Measurements from ENCODE around the gene GSPT2. TPM values are rescaled to one million over a fixed set of nuclear protein-coding genes. Genes with fewer than 3 reads are reported as not detected.
A peak's percentile ranks its signal among the peaks of the same experiment; 100 is the strongest.
"Not testable (repeated sequence)": the region's sequence is repeated elsewhere in the genome, so short reads cannot be mapped to it uniquely, and the experiment has no call there.

Gene GSPT2
- 1 to 10 TPM; 3.7 to 7.5 (median 5.5) TPM for total RNA-seq
- 1 to 10 TPM; 1.8 to 8.0 (median 2.3) TPM for polyA plus RNA-seq

GRCh38 chrX:51743179-51743957 lies at the start of gene GSPT2:
TSS of gene GSPT2 (plus strand) at chrX:51743442. CDS start at chrX:51743627, 185 bp downstream.
- Histone ChIP-seq H3K36me3 (no peaks in the 10 kb centered on the region), H3K4me1 (peaks cover 0 to 4% (median 0%) of the 10 kb centered on the region in 4 donors), H3K4me3 (peak within 1 kb of the TSS; percentile 52 to 61 (median 57)), H3K27me3 (no peaks in the 10 kb centered on the region), H3K9me3 (no peaks in the 10 kb centered on the region), H3K27ac (peak within 1 kb of the TSS; percentile 69 to 77 (median 73))
- 0 to 1% methylated on average over 63 of the region's 63 CpGs for WGBS, 2 donors
- TF ChIP-seq POLR2A (IDR thresholded peaks at IDR 0.05) (no peak), POLR2AphosphoS5 (IDR thresholded peaks at IDR 0.05) (peak; percentile 47 to 72 (median 62))
- peak; percentile 86 for DNase-seq
- intact Hi-C loops (cut with DNase I), result loop anchor here (10.0 kb wide), 1 partner anchor 151 kb away; the partner anchor contains the start of gene MAGED1

- WGBS, 2 donors, result 78 to 83% methylated on average over 6 of the region's 6 CpGs
- no peaks in the 10 kb centered on the region for H3K4me1 ChIP-seq
- H3K36me3 ChIP-seq, result no peaks in the 10 kb centered on the region
- H3K27ac ChIP-seq, result no peak overlapping the region
- H3K4me3 ChIP-seq, result no peak overlapping the region
- intact Hi-C loops (cut with DNase I), result no loop called here
- no peaks in the 10 kb centered on the region for H3K27me3 ChIP-seq
- no peaks in the 10 kb centered on the region for H3K9me3 ChIP-seq
- no peak for DNase-seq
- no peak for TF ChIP-seq POLR2A (IDR thresholded peaks at IDR 0.05)
- TF ChIP-seq POLR2AphosphoS5 (IDR thresholded peaks at IDR 0.05), result no peak
- TF ChIP-seq EP300 (IDR thresholded peaks at IDR 0.05), result no peak
- no peak for TF ChIP-seq CTCF (IDR thresholded peaks at IDR 0.05)
Measured at GRCh38 chrX:51694254-51694653, 49.0 kb upstream of the GSPT2 start.

- Histone ChIP-seq H3K4me1 (no peaks in the 10 kb centered on the region), H3K36me3 (no peaks in the 10 kb centered on the region), H3K27me3 (no peaks in the 10 kb centered on the region), H3K27ac (no peak overlapping the region), H3K9me3 (no peaks in the 10 kb centered on the region), H3K4me3 (no peak overlapping the region)
- intact Hi-C loops (cut with DNase I), result no loop called here
- TF ChIP-seq EP300 (IDR thresholded peaks at IDR 0.05) (no peak), POLR2AphosphoS5 (IDR thresholded peaks at IDR 0.05) (no peak), POLR2A (IDR thresholded peaks at IDR 0.05) (no peak), CTCF (IDR thresholded peaks at IDR 0.05) (no peak)
- WGBS, 2 donors, result 92 to 94% methylated on average over 8 of the region's 8 CpGs
- no peak for DNase-seq
Measured at GRCh38 chrX:51697397-51697796, 45.8 kb upstream of the GSPT2 start.

- H3K27me3 ChIP-seq; H3K9me3 ChIP-seq; intact Hi-C loops (cut with DNase I); H3K27ac ChIP-seq; DNase-seq; H3K4me3 ChIP-seq; H3K36me3 ChIP-seq; H3K4me1 ChIP-seq: not testable (repeated sequence)
- no CpG with 5 or more reads among the region's 87 CpGs for WGBS, 2 donors
Measured at GRCh38 chrX:51710277-51711164, 32.7 kb upstream of the GSPT2 start, which contains the start of gene CENPVL1. TSS of gene CENPVL1 (plus strand) at chrX:51710512. CDS start at chrX:51710512, 0 bp downstream.

- DNase-seq; H3K9me3 ChIP-seq; H3K27me3 ChIP-seq; H3K4me1 ChIP-seq; intact Hi-C loops (cut with DNase I); H3K36me3 ChIP-seq; H3K4me3 ChIP-seq; H3K27ac ChIP-seq: not testable (repeated sequence)
- WGBS, 2 donors, result no CpG with 5 or more reads among the region's 18 CpGs
Measured at GRCh38 chrX:51712943-51713647, 30.1 kb upstream of the GSPT2 start.

Measured in sigmoid colon (tissue), 7 donors.